ENCODE data around the gene SRPK2. TPM values are rescaled to one million over a fixed set of nuclear protein-coding genes. Genes with fewer than 3 reads are reported as not detected.
A peak's percentile ranks its signal among the peaks of the same experiment; 100 is the strongest.

SRPK2 gene
- total and polyA plus RNA-seq, 3 donors from 2014 or later = 181 to 293 (median 226) TPM

- no peaks in the 10 kb centered on the region for H3K27me3 ChIP-seq
- peak overlapping the region in 1 of 2 donors; percentile 10 for H3K27ac ChIP-seq
- intact Hi-C loops (cut with DNase I; ENCODE audit: low total_unique reads) = no loop called here
- no peaks in the 10 kb centered on the region for H3K36me3 ChIP-seq (ENCODE audit: low read depth, missing control alignments)
- DNase-seq = no peak
- H3K4me1 ChIP-seq = no peaks in the 10 kb centered on the region
- TF ChIP-seq POLR2A (IDR thresholded peaks at IDR 0.05) = no peak
- TF ChIP-seq, protein P1, sequence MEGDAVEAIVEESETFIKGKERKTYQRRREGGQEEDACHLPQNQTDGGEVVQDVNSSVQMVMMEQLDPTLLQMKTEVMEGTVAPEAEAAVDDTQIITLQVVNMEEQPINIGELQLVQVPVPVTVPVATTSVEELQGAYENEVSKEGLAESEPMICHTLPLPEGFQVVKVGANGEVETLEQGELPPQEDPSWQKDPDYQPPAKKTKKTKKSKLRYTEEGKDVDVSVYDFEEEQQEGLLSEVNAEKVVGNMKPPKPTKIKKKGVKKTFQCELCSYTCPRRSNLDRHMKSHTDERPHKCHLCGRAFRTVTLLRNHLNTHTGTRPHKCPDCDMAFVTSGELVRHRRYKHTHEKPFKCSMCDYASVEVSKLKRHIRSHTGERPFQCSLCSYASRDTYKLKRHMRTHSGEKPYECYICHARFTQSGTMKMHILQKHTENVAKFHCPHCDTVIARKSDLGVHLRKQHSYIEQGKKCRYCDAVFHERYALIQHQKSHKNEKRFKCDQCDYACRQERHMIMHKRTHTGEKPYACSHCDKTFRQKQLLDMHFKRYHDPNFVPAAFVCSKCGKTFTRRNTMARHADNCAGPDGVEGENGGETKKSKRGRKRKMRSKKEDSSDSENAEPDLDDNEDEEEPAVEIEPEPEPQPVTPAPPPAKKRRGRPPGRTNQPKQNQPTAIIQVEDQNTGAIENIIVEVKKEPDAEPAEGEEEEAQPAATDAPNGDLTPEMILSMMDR (IDR thresholded peaks at IDR 0.05) = no peak
- WGBS, 2 donors = 58 to 65% methylated on average over 5 to 6 of the region's 6 CpGs
- no peak overlapping the region for H3K4me3 ChIP-seq
- no peaks in the 10 kb centered on the region for H3K9me3 ChIP-seq
These were observed 235.2 kb downstream of the SRPK2 start for GRCh38 chr7:105153531-105153930.

- no peaks in the 10 kb centered on the region for H3K36me3 ChIP-seq (ENCODE audit: low read depth, missing control alignments)
- no peaks in the 10 kb centered on the region for H3K9me3 ChIP-seq
- H3K27me3 ChIP-seq = no peaks in the 10 kb centered on the region
- TF ChIP-seq POLR2A (IDR thresholded peaks at IDR 0.05) = no peak
- TF ChIP-seq, protein P1 (IDR thresholded peaks at IDR 0.05) = no peak
- no peak overlapping the region for H3K4me3 ChIP-seq
- no peak for DNase-seq
- no peak overlapping the region for H3K27ac ChIP-seq
- intact Hi-C loops (cut with DNase I; ENCODE audit: low total_unique reads) = no loop called here
- H3K4me1 ChIP-seq = no peaks in the 10 kb centered on the region
- WGBS, 2 donors = 65 to 67% methylated on average over 3 of the region's 3 CpGs
These were observed 237.6 kb downstream of the SRPK2 start for GRCh38 chr7:105151152-105151551.

- Histone ChIP-seq H3K4me1 (no peaks in the 10 kb centered on the region), H3K9me3 (no peaks in the 10 kb centered on the region), H3K27ac (no peak overlapping the region), H3K4me3 (no peak overlapping the region), H3K27me3 (no peaks in the 10 kb centered on the region), H3K36me3 (ENCODE audit: low read depth, missing control alignments) (no peaks in the 10 kb centered on the region)
- TF ChIP-seq, protein P1 (IDR thresholded peaks at IDR 0.05) = no peak
- no peak for TF ChIP-seq POLR2A (IDR thresholded peaks at IDR 0.05)
- no peak for DNase-seq
- WGBS, 2 donors = 75 to 81% methylated on average over 3 of the region's 3 CpGs
- intact Hi-C loops (cut with DNase I; ENCODE audit: low total_unique reads) = no loop called here
These were observed 238.9 kb downstream of the SRPK2 start for GRCh38 chr7:105149827-105150226.

DNA sequence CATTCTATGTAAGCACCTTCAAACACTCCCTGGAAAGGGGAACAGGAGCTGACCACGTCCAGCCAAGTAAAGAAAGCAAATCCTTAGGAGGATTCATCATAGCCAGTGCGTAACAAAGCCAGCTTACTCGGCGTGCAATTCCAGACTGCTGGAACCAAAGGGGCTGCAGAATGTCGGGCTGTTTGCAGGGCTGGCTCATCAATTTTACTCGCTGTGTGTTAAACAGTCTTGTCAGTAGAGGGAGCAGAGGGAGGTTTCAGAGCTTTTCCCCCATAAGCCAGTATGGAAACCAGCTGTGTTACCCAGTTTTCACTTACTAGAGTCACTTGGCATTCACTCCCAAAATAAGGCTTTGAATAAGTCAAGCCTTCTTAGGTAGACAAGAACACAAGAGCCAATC is 247.7 kb downstream of the SRPK2 start:
- WGBS, 2 donors = 73 to 84% methylated on average over 6 of the region's 6 CpGs
- Histone ChIP-seq H3K27me3 (no peaks in the 10 kb centered on the region), H3K36me3 (ENCODE audit: low read depth, missing control alignments) (no peaks in the 10 kb centered on the region), H3K4me1 (peaks cover 8% of the 10 kb centered on the region), H3K9me3 (no peaks in the 10 kb centered on the region), H3K27ac (no peak overlapping the region), H3K4me3 (no peak overlapping the region)
- TF ChIP-seq, protein P1 (IDR thresholded peaks at IDR 0.05) = no peak
- no peak for TF ChIP-seq POLR2A (IDR thresholded peaks at IDR 0.05)
- intact Hi-C loops (cut with DNase I; ENCODE audit: low total_unique reads) = no loop called here
- DNase-seq = no peak

DNA sequence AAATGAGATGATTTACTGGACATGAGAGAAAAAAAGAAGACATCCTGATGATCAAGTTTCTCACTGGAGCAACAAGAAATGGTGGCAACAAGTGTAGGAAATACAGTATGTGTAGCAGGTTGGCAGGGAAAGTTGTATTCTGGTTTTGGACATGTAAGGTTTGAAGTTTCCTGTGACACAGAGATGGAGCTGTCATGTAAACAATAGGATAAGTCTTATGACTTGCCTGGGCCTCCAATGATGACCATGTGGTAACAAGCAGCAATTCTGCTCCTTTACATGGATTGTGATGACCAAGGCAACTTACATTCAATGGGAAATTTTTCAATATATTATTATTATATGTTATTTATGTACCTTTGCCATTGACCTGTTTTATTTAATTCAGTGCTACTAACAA is 249.3 kb downstream of the SRPK2 start:
- TF ChIP-seq, protein P1 (IDR thresholded peaks at IDR 0.05) = no peak
- TF ChIP-seq POLR2A (IDR thresholded peaks at IDR 0.05) = no peak
- Histone ChIP-seq H3K9me3 (no peaks in the 10 kb centered on the region), H3K27ac (no peak overlapping the region), H3K36me3 (ENCODE audit: low read depth, missing control alignments) (no peaks in the 10 kb centered on the region), H3K27me3 (no peaks in the 10 kb centered on the region), H3K4me1 (peaks cover 8% of the 10 kb centered on the region), H3K4me3 (no peak overlapping the region)
- DNase-seq = no peak
- intact Hi-C loops (cut with DNase I; ENCODE audit: low total_unique reads) = no loop called here

Measured in testis (tissue), 3 donors.